Stimulated activated CD8-positive, alpha-beta memory T cell treated with anti-CD3 and anti-CD28 coated beads, Interleukin-15, amount 100 ng/mL, for 1 hour (primary cell): ENCODE measurements around the gene TLE7.
A peak's percentile ranks its signal among the peaks of the same experiment; 100 is the strongest.

Experiments
- DNase-seq: peaks from one replicate; pipeline ENCODE4 v3.0.0-alpha.2; 2020; ENCODE audit warnings: low read depth

TLE7 gene

DNA sequence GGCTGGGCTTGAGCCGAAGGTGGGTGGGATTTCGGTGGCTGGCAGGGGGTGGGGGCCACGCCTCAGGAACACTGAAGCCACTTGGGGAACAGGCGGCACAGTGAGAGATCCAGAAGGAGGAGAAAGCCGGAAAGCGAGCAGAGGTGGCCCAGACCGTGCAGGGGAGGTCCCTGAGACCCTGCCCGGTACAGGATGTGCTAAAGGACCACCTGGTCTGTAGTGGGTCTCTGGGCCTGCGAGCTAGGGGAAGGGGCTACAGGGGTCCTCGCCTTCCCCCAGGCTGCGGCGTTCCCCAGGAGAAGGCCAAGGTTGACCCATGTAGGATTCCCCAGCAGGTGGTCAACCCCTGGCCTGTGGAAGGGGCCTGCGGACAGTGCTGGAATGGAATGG lies at the start of gene TLE7:
Gene TLE7, minus strand, starts transcription at position 4 of the 390 bp plus-strand sequence. CDS start 8,730 bp downstream, outside the sequence.
- no peak for DNase-seq

DNA sequence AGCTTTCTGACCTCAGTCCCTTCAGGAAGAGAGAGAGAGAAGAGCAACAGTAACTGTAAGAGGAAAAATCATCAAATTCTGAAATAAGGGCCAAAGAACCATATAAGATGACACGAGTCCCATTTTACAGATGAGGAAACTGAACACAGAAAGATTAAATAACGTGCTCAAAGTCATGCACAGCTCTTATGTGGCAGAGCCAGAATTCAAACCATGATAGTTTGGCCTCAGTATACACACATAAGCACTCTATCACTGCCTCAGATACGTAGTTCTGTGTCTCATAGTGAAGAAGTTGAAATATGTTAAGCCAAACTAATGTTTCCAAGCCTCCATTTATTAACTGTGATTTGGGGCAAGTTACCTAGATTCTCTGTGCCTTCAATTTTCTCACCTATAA lies 49.2 kb upstream of the TLE7 start:
- DNase-seq, result no peak

- DNase-seq, result no peak
These were observed 48.5 kb upstream of the TLE7 start for GRCh38 chr16:71490361-71490760.

GRCh38 chr16:71489122-71489521 lies 47.3 kb upstream of the TLE7 start, which contains the start of gene ZNF19:
TSS of gene ZNF19 (minus strand) at chr16:71489324. CDS start at chr16:71482114, 7,210 bp downstream.
- DNase-seq, result no peak

GRCh38 chr16:71484006-71484893 lies 42.4 kb upstream of the TLE7 start:
- DNase-seq, result peak; percentile 62

DNA sequence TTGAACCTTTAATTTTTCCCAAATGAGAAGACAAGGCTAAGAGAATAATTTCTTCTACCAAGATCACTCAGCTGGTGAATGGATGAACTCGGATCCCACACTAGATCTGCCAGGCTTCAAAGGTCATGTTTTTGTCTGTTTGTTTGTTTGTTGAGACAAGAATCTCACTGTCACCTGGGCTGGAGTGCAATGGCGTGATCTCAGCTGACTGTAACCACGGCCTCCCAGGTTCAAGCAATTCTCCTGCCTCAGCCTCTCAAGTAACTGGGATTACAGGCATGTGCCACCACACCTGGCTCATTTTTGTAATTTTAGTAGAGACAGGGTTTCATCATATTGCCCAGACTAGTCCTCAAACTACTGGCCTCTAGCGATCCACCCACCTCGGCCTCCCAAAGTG lies 40.7 kb upstream of the TLE7 start:
- no peak for DNase-seq

GRCh38 chr16:71480956-71481355 lies 39.1 kb upstream of the TLE7 start:
- no peak for DNase-seq

DNA sequence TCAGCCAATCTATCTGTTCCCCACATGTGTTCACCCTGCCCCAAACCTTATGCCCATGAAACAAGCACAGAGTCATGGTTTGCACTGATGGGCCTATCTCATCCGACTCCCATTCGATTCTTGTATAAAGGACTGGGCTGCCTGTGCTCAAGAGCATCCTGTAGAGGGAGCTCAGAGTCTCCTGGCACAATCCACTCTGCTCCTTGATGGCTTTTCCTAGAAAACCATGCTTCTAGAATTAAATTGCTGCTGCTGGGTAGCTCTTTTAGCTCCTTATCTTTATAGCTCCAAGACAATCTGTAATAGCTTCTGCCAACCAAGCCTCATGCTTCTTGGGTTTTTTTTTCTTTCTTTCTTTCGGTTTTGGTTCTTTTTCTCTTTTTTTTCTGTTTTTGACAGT lies 37.6 kb upstream of the TLE7 start:
- DNase-seq, result no peak

DNA sequence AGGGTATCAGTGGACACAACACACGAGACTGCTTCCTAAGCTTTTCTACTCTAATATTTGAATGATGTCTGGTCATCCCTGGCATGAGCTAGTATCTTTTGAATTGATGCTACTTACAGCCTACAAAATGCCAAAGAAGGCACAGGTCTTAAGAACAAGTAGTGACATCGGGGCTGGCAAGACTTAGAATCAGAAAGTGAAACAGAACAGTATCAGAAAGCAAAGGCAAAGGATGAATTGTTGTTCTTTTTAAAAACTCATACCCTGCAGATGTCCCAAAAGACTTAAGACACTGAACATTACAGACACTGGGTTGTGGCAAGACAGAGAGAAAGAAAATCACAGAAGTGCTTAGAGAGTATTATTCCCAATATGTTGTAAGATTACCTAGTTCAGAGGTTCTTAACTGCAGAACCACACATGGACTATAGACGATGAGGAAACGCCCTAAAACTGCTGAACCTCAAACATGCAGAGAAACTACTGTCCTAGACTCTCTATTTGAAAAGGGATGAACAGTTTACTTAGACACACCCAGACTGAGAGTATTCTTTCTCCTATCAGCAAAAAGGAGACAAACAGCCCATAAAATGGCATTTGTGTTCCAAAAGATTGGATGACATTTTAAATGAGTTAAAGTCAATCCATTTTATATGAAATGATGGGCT lies 34.7 kb upstream of the TLE7 start:
- DNase-seq, result no peak

GRCh38 chr16:71474864-71475263 lies 33.0 kb upstream of the TLE7 start:
- DNase-seq, result no peak

- no peak for DNase-seq
These were observed 32.0 kb upstream of the TLE7 start for GRCh38 chr16:71473891-71474290.

DNA sequence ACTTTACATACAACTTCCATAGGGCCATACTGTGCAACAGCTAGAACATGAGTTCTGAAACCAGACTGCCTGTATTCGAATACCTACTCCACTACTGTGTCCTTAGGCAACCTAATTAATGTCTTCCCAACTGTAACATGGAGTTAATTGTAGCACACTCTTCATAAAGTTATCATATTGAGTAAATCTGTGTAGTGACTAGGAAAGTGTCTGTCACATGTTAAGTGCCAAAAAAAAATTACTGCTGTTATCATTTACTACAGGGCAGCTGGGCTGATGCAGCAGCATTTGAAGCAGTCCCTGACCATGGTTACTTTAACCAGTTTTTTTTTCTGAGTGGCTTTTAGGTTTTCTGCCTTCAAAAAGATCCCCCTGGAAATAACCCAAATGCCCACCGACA lies 31.1 kb upstream of the TLE7 start:
- no peak for DNase-seq

- DNase-seq, result no peak
These were observed 30.2 kb upstream of the TLE7 start for GRCh38 chr16:71472051-71472450.

DNA sequence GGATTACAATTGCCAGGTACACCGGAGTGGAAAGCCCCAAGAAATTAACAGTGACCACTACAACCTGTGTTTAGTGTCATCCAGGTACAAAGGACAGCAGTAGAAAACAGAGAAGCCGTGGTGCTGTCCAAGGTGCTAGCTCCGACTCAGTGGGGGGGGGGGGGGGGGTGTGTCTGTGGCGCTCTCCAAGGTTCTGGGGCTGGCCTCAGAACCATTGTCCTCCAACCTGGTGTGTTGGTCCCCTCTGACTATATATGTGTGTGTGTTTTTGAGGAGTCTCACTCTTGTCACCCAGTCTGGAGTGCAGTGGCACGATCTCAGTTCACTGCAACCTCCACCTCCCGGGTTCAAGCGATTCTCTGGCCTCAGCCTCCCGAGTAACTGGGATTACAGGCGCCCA lies 26.0 kb upstream of the TLE7 start:
- DNase-seq, result peak; percentile 12

GRCh38 chr16:71464231-71464630 lies 22.4 kb upstream of the TLE7 start:
- DNase-seq, result no peak

DNA sequence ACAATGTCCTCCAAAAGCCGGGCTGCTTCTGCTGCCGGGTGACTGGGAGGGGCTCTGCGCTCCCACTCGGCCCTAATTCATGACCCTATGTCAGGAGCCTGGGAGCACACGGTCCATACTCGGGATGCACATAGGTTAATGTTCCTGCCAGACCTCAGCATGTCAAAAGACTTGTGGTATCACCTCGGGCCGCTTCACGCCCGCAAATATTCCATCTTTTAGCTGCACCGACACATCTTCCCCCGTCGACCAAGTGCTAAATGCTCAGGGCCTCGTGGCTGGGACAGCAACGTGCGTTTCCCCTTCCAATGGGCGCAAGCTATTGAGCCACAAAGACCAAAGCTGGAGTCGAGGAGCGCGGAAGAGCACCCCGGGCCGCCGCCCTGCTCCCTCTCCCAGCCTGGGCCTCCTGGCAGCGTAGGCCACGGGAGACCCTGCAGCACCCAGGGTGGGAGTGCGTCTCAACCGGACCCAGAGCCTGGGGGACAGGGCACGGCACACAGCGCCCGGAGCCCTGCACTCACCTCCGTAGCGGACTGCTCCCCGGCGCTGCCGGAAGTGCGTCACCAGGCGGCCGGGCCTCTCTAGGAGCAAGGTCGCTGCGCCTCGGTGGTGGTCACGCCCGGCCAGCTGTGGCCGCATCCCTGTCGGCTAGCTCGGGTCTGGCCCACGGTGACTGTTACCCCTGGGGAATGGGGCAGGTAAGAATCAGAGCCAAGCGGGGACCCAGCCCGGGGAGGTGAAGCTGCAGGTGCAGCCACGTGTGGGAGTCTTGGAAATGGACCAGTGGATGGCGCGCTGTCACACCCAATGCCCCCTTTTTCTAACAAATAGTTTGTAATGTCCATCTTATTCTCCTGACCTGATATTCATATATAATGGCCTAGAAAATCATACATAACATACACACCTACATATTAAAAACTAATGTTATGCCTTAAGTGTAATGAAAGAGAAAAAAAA lies 20.1 kb upstream of the TLE7 start, which contains the start of gene ZNF23:
Gene ZNF23, minus strand, starts transcription at position 562 of the 963 bp plus-strand sequence. CDS start 5,451 bp downstream, outside the sequence.
- DNase-seq, result peak; percentile 56

GRCh38 chr16:71460941-71461340 lies 19.1 kb upstream of the TLE7 start:
- no peak for DNase-seq

DNA sequence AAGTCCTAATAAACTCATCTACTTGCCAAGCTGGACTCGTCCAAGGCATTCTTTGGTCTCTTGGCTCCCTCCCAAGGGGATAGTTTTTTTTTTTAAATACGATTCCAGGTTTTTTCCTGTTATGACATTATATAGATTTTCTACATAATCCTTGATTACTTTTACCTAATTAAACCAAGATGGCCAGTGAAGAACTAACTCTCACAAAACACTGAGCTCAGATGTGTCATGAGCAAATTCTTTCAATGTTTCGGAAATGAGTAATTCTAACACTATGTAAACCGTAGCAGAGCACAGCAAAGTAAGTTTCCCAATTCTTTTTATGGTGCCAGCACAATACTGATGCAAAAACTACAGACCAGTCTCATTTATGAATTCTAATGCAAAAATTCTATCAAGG lies 18.4 kb upstream of the TLE7 start:
- no peak for DNase-seq

- no peak for DNase-seq
These were observed 17.7 kb upstream of the TLE7 start for GRCh38 chr16:71459510-71459909.

DNA sequence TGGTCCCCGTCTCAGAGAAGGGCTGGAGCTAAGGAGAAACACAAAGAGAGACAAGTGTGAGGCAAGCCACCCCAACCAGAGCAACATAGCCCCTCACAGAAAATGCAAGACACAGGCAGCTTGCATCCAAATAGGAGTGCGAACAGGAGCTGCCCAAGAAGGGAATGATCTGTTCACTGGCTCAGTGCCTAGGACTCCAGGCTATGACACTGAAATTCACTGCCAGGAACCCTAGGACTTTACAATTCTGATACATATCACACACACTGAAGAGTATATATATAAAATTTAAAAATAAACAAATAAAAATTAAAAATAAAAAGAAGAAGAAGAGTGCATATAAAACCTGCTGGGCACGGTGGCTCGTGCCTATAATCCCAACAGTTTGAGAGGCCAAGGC lies 14.9 kb upstream of the TLE7 start:
- DNase-seq, result no peak

- no peak for DNase-seq
These were observed 11.2 kb upstream of the TLE7 start for GRCh38 chr16:71453036-71453435.

- DNase-seq, result no peak
These were observed 7.2 kb upstream of the TLE7 start for GRCh38 chr16:71449020-71449419.
